ENCODE measurements around the gene LYPD6B.

Gene LYPD6B

GRCh38 chr2:149169656-149170055, 131.2 kb downstream of the LYPD6B start:
- no peak overlapping the region for H2AFZ ChIP-seq (ENCODE audit: low read length)
- H3K4me3 ChIP-seq (ENCODE audit: low read length, poor library complexity, severe bottlenecking): no peak overlapping the region
- H3K4me1 ChIP-seq (ENCODE audit: insufficient read depth, low read length, poor library complexity, severe bottlenecking): peaks cover 8% of the 10 kb centered on the region
- no peaks in the 10 kb centered on the region for H3F3A ChIP-seq (ENCODE audit: low read depth)
- H4K20me1 ChIP-seq (ENCODE audit: insufficient read depth, low read length, poor library complexity, severe bottlenecking): no peaks in the 10 kb centered on the region
- H3K9me3 ChIP-seq (ENCODE audit: insufficient read depth, low read depth, low read length): peaks cover 5% of the 10 kb centered on the region; the same call in 1 of the 2 replicates
- no peak overlapping the region for H3K9ac ChIP-seq (ENCODE audit: low read depth, low read length, poor library complexity, severe bottlenecking)
- TF ChIP-seq CTCF (conservative IDR thresholded peaks at IDR 0.05; ENCODE audit: low read length) (no peak), EZH2phosphoT487 (IDR thresholded peaks at IDR 0.05; ENCODE audit: borderline replicate concordance) (no peak)
- H3K9me2 ChIP-seq (replicated peaks; ENCODE audit: low read depth, low read length): no peaks in the 10 kb centered on the region
- no peaks in the 10 kb centered on the region for H3K79me2 ChIP-seq (ENCODE audit: insufficient read depth, low read length)
- H3K4me2 ChIP-seq (ENCODE audit: low read depth, low read length, poor library complexity, severe bottlenecking): no peak overlapping the region
- H3K27me3 ChIP-seq (ENCODE audit: insufficient read depth, low read length, poor library complexity, severe bottlenecking): no peaks in the 10 kb centered on the region
- H3K36me3 ChIP-seq (ENCODE audit: insufficient read depth, low read length): no peaks in the 10 kb centered on the region

GRCh38 chr2:149170156-149170555, 131.7 kb downstream of the LYPD6B start:
- H3K27me3 ChIP-seq (ENCODE audit: insufficient read depth, low read length, poor library complexity, severe bottlenecking): no peaks in the 10 kb centered on the region
- TF ChIP-seq CTCF (conservative IDR thresholded peaks at IDR 0.05; ENCODE audit: low read length) (no peak), EZH2phosphoT487 (IDR thresholded peaks at IDR 0.05; ENCODE audit: borderline replicate concordance) (no peak)
- no peaks in the 10 kb centered on the region for H3K9me2 ChIP-seq (replicated peaks; ENCODE audit: low read depth, low read length)
- no peak overlapping the region for H3K4me3 ChIP-seq (ENCODE audit: low read length, poor library complexity, severe bottlenecking)
- no peak overlapping the region for H3K9ac ChIP-seq (ENCODE audit: low read depth, low read length, poor library complexity, severe bottlenecking)
- H3K9me3 ChIP-seq (ENCODE audit: insufficient read depth, low read depth, low read length): peaks cover 5% of the 10 kb centered on the region; the same call in 1 of the 2 replicates
- H3K4me2 ChIP-seq (ENCODE audit: low read depth, low read length, poor library complexity, severe bottlenecking): no peak overlapping the region
- H3K79me2 ChIP-seq (ENCODE audit: insufficient read depth, low read length): no peaks in the 10 kb centered on the region
- H3K36me3 ChIP-seq (ENCODE audit: insufficient read depth, low read length): no peaks in the 10 kb centered on the region
- H4K20me1 ChIP-seq (ENCODE audit: insufficient read depth, low read length, poor library complexity, severe bottlenecking): no peaks in the 10 kb centered on the region
- H3F3A ChIP-seq (ENCODE audit: low read depth): no peaks in the 10 kb centered on the region
- no peak overlapping the region for H2AFZ ChIP-seq (ENCODE audit: low read length)
- peaks cover 8% of the 10 kb centered on the region for H3K4me1 ChIP-seq (ENCODE audit: insufficient read depth, low read length, poor library complexity, severe bottlenecking)

- Histone ChIP-seq H3K9me3 (ENCODE audit: insufficient read depth, low read depth, low read length) (peaks cover 5% of the 10 kb centered on the region; the same call in 1 of the 2 replicates), H4K20me1 (ENCODE audit: insufficient read depth, low read length, poor library complexity, severe bottlenecking) (no peaks in the 10 kb centered on the region), H3K4me3 (ENCODE audit: low read length, poor library complexity, severe bottlenecking) (no peak overlapping the region), H3K9ac (ENCODE audit: low read depth, low read length, poor library complexity, severe bottlenecking) (no peak overlapping the region), H3K27me3 (ENCODE audit: insufficient read depth, low read length, poor library complexity, severe bottlenecking) (no peaks in the 10 kb centered on the region), H3F3A (ENCODE audit: low read depth) (no peaks in the 10 kb centered on the region), H3K9me2 (replicated peaks; ENCODE audit: low read depth, low read length) (no peaks in the 10 kb centered on the region), H3K4me2 (ENCODE audit: low read depth, low read length, poor library complexity, severe bottlenecking) (no peak overlapping the region), H3K36me3 (ENCODE audit: insufficient read depth, low read length) (no peaks in the 10 kb centered on the region), H3K4me1 (ENCODE audit: insufficient read depth, low read length, poor library complexity, severe bottlenecking) (peaks cover 8% of the 10 kb centered on the region), H3K79me2 (ENCODE audit: insufficient read depth, low read length) (no peaks in the 10 kb centered on the region), H2AFZ (ENCODE audit: low read length) (no peak overlapping the region)
- TF ChIP-seq CTCF (conservative IDR thresholded peaks at IDR 0.05; ENCODE audit: low read length) (no peak), EZH2phosphoT487 (IDR thresholded peaks at IDR 0.05; ENCODE audit: borderline replicate concordance) (no peak)
Measured at GRCh38 chr2:149170911-149171310, 132.4 kb downstream of the LYPD6B start.

Measured in Loucy (cell line).